DMS53 (cell line): Measurements from ENCODE around the gene FBXW11.

Experiments used
- DNase-seq: peaks from one replicate; lab custom pipeline; 2025; lab: John Stamatoyannopoulos, UW

The FBXW11 gene

DNA sequence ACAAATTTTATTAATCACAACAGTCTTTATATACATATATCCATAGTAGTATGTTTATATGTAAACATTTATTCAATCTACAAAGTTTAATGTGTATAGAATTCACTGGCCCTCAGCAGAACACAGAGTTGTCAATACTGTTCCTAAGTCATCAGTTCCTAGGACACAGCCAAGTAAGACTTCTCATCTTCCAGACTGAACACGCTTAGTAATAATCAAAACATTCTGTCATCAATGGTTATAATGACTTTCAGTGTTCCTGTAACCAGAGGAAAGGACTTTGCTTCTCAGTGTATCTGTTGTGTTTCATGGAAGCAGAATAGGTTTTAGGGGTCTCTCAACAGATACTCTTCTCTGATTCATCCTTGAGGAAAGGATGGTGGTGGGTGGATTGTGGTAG lies 138.7 kb downstream of the FBXW11 start:
- no peak for DNase-seq

DNA sequence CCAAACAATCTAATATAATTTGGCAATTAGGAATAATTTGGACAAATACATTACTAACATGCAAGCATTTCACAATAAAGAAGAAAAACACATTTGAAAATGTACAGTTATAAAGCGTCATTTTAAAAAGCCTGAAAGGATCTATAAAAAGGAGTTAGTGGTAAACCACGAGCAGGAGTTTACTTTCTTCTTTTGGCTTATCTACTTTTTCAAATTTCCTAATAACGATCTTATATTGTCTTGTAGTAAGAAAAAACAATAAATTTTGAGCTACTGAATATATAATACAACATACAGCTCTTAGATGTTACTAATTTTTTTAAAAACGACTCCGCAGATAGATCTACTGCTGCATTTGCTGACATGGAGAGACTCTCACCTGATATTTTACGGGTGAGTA lies 141.0 kb downstream of the FBXW11 start:
- no peak for DNase-seq

GRCh38 chr5:171863935-171864334 lies 142.5 kb downstream of the FBXW11 start:
- no peak for DNase-seq

DNA sequence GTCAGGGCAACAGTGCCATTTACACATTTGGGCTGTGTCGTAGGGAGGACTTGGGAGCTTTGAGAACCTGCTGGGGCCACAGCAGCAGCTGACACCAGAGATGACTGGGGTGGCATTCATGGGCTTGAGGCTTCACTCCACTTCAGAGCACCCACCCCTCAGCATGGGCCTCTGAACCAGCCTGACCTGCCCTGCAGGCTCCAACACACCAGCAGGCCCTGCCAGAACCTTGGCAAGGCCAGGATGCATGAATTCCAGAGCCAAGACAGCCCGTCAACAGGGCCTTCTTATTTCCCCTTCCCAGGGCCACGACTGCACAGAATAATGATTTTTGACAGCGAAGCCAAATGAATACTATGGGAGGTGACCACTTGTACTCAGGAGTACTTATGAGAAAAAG lies 143.8 kb downstream of the FBXW11 start:
- DNase-seq: no peak

GRCh38 chr5:171861381-171861780 lies 145.1 kb downstream of the FBXW11 start:
- no peak for DNase-seq

DNA sequence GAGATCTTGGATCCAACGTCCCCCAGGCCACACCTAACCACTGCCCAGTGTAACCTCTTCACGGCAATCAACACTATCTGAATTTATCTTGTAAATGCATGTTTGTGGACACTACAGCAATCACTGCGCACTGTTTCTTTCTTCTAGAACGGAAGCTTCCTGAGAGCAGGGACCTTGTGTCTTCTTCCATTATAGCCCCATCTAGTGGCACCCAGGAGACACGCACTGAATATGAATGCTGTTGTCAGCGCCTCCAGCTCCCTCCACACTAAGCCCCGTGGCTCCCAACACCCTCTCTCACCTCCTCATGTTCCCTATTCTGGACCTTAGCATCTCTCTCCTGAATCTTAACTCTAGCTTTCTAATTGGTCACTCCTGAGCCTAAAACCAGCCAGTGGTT lies 148.1 kb downstream of the FBXW11 start:
- DNase-seq: peak; percentile 56

DNA sequence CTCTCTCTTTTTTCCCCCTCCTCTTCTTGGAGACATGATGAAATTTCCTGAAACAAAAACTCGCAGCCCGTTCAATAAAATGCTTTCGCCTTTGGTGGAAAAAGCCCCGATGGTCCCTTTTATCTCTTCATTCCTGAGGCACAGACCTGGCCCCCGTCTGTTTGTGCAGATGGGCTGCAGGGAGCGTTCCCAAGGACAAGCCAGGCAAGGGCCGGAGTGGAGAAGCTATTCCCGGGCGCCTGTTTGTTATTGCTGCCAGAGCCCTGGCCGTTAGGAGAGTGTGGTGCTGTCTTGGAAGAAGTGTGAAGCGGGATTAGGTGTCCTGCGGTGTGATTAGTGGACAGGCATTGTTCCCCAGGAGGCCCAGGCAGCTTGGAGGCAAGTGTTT lies 149.0 kb downstream of the FBXW11 start:
- DNase-seq: no peak

DNA sequence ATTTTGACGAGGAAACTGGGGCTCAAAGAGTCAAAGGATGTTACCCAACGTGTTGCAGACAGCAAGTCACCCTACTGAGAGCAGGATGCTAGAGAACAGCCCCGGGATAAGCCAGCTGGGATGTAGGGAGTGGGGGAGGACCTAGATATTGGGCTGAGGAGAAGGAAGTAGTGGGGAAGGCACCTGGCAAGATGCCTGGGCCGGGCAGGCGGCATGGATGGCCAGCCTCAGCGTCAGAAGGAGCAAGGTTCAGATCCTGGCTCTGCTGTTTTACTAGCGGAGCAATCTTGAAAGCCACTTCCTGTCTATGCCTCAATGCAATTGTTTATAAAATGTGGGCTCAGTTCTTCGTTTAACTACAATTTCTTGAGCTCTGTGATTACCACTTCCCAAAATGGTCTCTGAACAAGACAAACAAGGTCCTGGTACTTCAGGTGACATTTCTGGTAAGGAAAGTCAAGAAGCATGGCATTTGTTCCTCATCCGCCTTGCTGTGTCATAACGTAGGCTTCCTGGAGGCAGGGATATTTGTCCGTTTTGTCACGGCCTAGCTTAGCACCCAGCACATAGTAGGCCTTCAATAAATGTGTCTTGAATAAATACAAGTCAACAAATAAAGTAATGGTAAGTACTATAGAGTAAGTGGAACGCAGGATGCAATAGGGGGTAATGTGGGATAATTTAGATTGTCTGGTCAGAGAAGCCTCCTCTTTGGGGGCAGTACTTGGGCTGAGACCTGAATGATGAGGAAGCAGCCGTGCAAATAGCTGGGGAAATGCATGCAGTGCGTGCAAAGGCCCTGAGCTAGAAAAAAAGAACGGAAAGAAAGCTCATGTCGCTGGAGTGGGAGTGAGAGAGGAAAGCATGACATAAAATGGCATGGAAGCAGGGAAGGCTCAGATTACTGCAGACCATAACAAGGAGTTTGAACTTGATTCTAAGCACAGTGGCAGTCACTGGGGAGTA lies 150.4 kb downstream of the FBXW11 start:
- DNase-seq: no peak

DNA sequence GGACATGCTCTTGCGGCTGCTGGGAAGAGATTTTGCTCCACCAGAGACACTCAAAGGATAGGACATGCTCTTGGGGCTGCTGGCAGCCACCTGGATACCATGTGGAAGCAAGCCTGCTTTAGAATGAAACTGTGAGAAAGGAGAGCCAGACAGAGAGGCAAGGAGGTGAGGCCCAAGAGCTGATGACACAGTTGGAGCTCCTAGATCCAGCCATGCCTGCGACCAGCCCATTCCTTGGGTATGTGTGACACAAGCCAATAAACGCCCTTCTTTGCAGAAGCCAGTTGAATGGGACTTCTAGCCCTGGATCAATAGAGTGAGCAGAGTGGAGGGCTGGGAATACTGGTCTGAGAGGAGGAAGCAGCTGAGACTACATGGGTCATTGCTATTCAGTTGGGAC lies 151.2 kb downstream of the FBXW11 start:
- no peak for DNase-seq

GRCh38 chr5:171852255-171852681 lies 154.2 kb downstream of the FBXW11 start:
- DNase-seq: no peak

- DNase-seq: no peak
Observed at GRCh38 chr5:171851251-171851650, 155.2 kb downstream of the FBXW11 start.

DNA sequence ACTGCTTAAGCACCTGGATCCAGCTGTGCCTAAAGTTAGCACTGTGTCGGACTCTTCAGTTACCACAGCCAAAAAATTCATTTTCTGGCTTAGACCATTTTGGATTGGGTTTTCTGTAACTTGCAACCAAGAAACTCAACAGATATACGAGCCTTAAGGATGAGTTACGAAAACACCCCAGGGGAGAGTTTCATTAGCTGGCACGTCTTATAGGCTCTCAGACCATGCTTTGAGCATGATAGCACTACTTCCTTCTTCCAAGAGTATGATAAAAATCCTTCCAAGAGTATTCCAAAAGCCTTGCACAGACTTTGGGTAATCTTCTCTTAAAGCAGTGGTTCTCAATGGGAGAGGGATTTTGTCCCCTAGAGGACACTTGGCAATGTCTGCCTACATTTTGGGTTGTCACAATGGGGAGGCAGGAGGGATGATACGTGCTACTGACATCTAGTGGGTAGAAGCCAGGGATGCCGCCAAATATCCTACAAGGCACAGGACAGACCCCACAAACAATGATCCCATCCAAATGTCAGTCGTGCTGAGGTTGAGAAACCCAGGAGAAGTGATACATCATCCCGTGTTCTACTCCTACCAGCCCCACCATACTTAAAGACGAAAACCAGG lies 156.0 kb downstream of the FBXW11 start:
- peak; percentile 58 for DNase-seq

DNA sequence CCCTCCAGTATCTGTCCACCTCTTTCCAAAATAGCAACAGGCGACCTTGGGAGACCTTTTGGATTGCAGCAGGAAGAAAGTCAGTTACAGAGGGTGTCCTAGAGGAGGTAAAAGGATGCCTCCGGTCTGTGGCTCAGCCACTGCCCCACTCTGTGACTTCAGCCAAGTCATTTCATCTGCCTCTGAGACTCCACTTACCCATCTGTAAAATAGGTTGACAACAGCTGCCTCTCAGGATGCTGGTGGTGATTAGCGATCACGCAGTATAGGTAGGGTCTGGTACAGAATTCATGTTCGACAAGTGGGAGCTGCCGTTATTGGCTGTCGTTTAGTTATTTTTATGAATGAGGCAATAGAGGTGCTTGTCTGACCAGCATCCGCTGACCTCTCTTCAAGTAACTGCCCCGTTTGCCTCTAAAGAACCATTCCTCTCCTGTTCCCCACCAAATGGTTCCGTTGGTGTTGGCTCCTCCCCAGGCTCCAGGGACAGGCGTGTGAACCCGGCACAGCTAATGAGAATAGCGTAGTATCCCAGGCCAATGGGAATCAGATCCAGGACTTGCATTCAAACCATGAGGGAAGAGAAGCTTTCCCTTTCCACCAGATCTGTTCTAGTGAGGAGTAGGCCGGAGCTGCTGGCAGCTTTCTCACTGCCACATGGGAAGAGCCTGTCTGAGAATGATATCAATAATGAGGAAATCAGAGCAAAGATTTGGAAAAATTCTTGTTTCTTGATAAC lies 156.7 kb downstream of the FBXW11 start:
- DNase-seq: no peak

DNA sequence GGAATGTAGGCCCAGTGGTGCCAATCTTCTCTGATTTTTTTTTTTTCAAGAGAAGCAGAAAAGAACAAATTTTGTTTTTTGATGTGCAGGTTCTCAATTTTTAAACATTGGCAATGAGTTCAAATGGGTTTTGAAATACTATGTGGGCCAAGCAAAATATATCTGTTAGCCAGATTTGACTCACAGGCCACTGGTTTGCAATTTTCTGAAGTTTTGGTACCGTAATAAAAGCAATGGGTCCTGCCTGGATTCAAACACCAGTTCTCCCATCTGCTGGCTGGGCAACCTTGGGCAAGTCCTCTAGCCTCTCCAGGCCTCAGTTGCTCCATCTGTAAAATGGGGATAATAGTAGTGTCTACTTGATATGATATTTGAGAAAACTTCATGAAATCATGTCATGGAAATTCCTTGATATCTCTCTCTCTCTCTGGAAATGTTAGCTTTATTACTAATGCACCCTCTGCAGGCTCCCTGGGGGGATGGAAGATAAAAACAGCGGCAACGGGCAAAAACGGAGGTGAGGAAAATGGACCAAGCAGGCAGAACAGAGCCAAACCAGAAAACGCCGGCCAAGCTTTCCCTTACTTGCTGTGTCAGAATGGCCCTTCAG lies 157.4 kb downstream of the FBXW11 start:
- DNase-seq: no peak

- DNase-seq: no peak
Observed at GRCh38 chr5:171848486-171848885, 158.0 kb downstream of the FBXW11 start.

DNA sequence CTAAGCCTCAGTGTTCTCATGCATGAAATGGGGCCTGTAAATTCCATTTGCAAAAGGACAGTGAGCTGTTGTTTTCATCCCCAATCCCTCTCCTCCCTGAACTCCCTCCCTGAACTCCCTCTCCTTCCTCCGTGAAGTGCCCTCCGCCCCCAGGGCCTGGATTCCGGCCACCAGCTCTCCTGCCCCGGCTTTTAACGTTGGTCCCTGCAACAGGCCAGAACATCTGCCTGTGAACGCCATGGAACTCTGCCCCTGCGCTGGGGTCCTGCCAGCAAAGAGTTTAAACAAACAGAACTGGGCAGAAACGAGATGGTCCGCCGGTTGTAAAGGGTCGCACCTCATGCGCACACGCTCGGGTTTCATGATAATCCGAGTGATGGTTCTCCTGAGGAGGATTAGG lies 158.4 kb downstream of the FBXW11 start:
- DNase-seq: no peak

DNA sequence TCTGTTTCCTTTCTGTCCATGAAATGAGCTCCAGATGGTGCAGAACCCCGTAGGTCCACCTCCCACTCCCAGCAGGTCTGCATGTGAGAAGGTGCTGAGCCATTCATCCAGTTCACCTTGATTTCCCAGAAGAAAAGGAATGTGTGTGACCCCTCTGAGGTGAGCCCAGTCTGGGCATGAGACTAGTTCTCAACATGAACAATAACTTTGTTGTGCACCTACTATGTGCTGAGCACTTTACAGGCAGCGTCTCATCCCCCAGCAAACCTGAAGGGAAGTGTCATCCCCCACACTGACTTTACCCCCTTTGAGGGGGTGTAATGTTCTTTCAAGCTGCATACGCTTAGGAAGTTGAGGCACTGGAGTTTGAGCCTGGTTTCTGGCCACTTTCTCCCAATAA lies 159.4 kb downstream of the FBXW11 start:
- DNase-seq: no peak

GRCh38 chr5:171846323-171846722 lies 160.1 kb downstream of the FBXW11 start:
- no peak for DNase-seq

GRCh38 chr5:171845857-171846256 lies 160.6 kb downstream of the FBXW11 start:
- peak; percentile 85 for DNase-seq

GRCh38 chr5:171845040-171845630 lies 161.3 kb downstream of the FBXW11 start:
- DNase-seq: no peak

GRCh38 chr5:171842777-171843328 lies 163.6 kb downstream of the FBXW11 start:
- no peak for DNase-seq
